ENCODE data around the gene AMOTL1. TPM values are rescaled to one million over a fixed set of nuclear protein-coding genes. Genes with fewer than 3 reads are reported as not detected.
"Not testable (repeated sequence)": the region's sequence is repeated elsewhere in the genome, so short reads cannot be mapped to it uniquely, and the experiment has no call there.

AMOTL1 gene
- total RNA-seq, 2 donors from 2014 or later, result 60.6 to 106 TPM

DNA sequence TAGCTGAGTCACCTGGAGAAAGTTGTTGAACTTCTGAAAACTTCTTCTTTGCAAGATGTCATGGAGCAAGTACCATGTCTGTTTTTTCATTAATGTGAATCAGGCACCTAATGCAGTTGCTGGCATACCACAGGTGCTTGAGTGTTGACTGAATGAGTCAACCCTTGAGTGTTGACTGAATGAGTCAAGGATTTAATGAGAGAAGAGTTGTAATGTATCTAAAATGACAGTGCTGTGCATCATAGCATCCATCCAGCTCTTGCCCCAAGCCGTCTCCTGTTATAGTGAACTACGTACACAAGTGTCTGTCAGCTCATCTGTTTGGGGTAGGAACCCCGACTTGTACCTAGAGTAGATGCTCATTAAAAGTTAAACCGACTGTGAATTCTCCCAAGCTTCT is 112.1 kb downstream of the AMOTL1 start:
- ATAC-seq (no peak), DNase-seq (no peak)
- intact Hi-C loops (cut with DNase I), result no loop called here

DNA sequence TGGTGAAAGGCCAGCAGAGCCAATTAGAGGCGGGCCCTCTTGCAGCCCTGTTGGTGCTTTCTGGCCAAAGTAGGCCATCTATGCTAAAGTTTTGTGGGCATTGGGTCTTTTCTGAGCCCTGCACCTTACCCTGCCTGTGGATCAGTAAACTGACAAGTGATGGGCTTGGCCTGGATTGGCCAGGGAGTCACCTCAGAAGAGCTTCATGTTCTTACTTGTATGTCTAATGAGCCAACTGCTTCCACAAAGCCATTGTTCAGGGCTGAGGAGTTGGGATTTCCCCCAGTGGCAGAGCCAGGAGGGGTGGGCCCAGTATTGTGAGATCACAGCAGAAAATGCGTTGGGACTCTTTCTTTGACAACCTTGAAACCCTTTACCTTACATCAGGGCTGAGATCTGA is 114.8 kb downstream of the AMOTL1 start:
- ATAC-seq, result no peak
- no peak for DNase-seq
- intact Hi-C loops (cut with DNase I), result no loop called here

DNA sequence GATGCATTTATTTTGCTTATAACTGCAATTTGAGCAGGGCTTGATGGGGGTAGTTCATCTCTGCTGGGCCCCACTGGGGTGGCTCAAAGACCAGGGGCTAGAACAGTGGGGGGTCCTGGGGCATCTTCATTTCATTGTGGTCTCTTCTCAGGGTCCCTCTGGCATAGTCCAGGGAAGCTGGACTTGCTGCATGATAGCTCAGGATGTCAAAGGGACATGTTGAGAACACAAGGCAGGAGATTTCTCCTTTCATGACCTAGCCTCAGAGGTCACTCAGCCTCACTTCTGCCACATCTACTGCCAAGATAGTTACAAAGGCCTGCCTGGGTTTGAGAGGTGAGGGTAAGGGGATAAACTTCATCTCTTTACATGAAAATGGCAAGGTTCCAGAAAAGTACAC is 115.7 kb downstream of the AMOTL1 start:
- intact Hi-C loops (cut with DNase I), result no loop called here
- no peak for ATAC-seq
- no peak for DNase-seq

DNA sequence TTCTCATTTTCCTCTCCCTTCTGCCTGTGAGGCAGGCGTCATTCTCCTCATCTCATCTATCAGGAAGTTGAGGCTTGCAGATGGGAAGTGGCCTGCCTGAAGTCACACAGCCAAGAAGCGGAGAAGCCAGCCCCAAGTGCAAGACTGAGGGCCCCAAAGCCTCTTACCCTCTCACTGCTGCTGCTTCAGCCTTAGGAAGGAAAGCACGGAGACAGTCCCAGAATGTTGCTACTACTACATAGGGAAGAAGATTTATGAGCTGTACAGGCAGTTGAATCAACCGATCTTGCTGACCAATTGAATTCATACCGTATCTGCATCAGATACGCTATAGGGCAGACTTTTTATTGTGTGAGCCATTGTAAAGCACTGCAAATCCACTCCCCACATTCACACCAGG is 116.2 kb downstream of the AMOTL1 start:
- intact Hi-C loops (cut with DNase I), result no loop called here
- ATAC-seq (no peak), DNase-seq (no peak)

DNA sequence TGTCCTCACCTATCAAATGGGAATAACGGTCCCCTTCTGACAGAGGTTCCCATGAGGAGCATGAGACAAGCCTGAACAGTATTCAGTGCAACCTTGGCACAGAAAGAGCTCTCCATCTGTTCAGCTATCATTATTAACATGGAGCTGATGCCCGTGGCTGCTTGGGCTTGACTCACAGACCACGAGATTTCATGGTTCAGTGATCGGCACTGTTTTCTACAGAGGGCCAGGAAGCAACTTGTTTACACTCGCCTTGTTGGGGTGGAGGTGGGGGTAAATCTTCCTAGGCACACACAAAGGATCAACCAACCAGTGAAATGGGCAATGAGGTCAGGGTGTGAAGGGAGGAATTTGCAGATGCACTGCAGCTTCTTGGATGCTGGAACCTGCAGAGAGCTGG is 117.0 kb downstream of the AMOTL1 start:
- DNase-seq, result no peak
- no peak for ATAC-seq
- intact Hi-C loops (cut with DNase I), result no loop called here

- ATAC-seq, result peak; percentile 46 to 68
- intact Hi-C loops (cut with DNase I), result no loop called here
- DNase-seq, result no peak
Observed at GRCh38 chr11:94885581-94885980, 117.4 kb downstream of the AMOTL1 start.

DNA sequence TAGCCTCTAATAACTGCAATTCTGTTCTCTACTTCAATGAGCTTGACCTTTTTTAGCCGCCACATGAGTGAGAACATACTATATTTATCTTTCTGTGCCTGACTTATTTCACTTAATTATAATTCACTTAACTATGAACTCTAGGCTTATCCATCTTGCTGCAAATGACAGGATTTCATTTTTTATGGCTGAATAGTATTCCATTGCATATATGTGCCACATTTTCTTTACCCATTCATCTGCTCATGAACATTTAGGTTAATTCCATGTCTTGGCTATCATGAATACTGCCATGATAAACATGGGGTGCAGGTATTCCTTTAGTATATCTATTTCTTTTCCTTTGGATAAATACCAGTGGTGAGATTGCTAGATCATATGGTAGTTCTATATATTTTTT is 120.0 kb downstream of the AMOTL1 start:
- DNase-seq (no peak), ATAC-seq (no peak)
- intact Hi-C loops (cut with DNase I), result no loop called here

GRCh38 chr11:94895451-94895850 is 127.3 kb downstream of the AMOTL1 start:
- ATAC-seq, result peak; percentile 71 to 84
- intact Hi-C loops (cut with DNase I), result loop anchor here (5.0 to 10.0 kb wide), 2 partner anchors 69 to 273 kb away; no protein-coding TSS in a partner anchor

GRCh38 chr11:94895971-94896370 is 127.8 kb downstream of the AMOTL1 start:
- no peak for DNase-seq
- ATAC-seq, result peak; percentile 23 to 75
- intact Hi-C loops (cut with DNase I), result loop anchor here (2.0 to 10.0 kb wide), 3 partner anchors 69 to 274 kb away; no protein-coding TSS in a partner anchor

More at GRCh38 chr11:94895451-94895850, 127.3 kb downstream of the AMOTL1 start:
- no peak for DNase-seq

DNA sequence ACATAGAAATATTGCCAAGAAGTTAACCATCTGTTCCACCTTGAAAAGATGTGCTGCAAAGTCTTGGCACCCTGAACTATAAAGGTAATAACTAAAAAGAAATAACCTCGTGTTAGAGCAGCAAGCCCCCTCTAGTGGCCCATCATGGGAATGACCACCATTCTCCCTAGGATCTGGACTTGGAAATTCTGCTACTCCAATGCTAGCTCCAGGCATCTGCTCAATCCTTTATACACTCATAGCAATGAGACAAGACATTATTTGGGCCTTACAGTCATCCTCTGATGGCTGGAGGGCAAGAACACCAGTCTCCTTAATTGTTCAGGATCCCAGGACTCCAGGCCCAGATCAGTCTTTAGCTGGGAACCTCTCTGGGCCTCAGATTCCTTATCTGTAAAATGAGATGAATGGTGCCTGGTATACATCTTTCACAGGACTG is 129.2 kb downstream of the AMOTL1 start:
- ATAC-seq (peak in 1 of 2 donors; percentile 33), DNase-seq (peak; percentile 43)
- intact Hi-C loops (cut with DNase I), result loop anchor here (2.0 to 10.0 kb wide), 3 partner anchors 67 to 275 kb away; no protein-coding TSS in a partner anchor

DNA sequence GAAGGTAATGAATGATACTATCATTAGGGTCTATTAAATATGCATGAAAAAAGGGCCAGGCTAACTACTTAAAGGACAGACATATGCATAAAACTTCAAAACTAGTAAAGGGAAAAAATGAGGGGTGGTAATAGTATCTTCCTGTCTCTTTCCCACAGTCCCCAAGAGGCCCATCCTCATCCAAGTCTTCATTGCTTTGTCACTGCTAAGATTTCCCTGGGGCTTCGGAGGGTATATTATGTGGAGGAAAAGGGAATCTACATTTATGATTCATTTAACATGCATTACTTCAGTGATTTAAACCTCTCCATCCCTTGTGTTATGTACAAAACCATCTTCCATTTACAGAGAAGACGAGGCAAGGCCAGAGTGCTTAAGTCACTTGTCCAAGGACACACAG is 139.1 kb downstream of the AMOTL1 start:
- intact Hi-C loops (cut with DNase I), result no loop called here
- DNase-seq, result no peak
- no peak for ATAC-seq

DNA sequence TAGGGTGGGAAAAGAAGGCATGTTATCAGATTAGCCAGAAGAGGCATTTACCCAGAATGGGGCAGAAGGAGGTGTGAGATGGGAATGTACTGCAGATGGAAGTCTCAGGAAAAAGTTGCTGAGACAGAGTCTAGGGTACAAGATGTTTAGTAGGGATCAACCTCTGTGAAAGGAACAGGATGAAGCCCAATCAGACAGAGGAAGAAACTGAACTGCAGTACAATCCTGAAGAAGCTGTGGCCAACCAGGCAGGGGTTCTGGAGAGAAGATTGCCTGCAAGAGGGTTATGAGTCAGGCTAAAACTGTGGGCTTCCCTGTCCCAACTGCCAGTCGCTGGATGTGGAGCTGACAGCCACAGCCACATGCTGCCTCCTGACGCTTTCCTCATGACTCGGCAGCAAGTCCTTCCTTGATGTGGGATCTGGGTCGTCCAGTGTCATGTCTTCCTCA is 141.2 kb downstream of the AMOTL1 start:
- ATAC-seq (no peak), DNase-seq (no peak)
- intact Hi-C loops (cut with DNase I), result no loop called here

DNA sequence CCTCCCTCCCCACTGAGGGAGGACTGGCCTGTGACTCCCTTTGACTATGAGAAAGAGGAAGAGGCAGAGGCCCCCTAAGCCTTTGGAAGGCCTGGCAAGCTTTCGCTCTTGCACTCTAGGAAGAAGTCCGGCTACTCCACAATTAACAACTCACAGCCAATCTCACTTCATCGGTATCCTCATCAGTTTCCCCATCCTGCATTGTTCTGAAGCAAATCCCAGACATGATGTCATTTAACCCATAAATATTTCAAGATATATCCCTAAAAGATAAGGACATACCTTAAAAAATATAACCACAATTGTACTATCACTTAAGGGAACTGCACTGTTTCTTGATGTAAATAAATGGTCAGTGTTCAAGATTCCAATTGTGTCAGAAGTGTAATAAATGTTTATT is 142.1 kb downstream of the AMOTL1 start:
- intact Hi-C loops (cut with DNase I), result no loop called here
- no peak for ATAC-seq
- no peak for DNase-seq

- intact Hi-C loops (cut with DNase I), result no loop called here
- no peak for DNase-seq
- no peak for ATAC-seq
Observed at GRCh38 chr11:94910779-94911178, 142.6 kb downstream of the AMOTL1 start.

GRCh38 chr11:94912806-94913205 is 144.7 kb downstream of the AMOTL1 start:
- intact Hi-C loops (cut with DNase I), result no loop called here
- no peak for DNase-seq
- no peak for ATAC-seq

- DNase-seq; intact Hi-C loops (cut with DNase I); ATAC-seq: not testable (repeated sequence)
Observed at GRCh38 chr11:94913718-94914394, 145.7 kb downstream of the AMOTL1 start.

DNA sequence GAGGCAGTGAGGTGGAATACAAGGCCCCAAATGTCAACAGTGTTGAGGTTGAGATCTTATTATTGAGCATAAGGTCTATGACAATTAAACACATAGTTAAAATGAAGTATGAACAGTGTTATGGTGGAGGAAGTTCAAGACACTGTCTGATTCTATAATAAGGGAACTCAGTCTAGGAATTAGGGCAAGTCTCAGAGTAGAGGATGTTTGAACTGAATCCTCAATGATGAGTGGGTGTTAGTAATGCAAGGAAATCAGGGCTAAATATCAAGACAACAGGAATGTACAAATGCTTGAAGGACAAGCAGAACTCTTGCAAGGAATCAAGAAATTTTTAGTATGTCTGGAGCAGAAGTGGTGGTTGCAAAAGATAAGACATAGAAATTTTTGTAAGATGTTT is 152.2 kb downstream of the AMOTL1 start:
- ATAC-seq (no peak), DNase-seq (no peak)
- intact Hi-C loops (cut with DNase I), result no loop called here

- DNase-seq (no peak), ATAC-seq (no peak)
- intact Hi-C loops (cut with DNase I), result no loop called here
Observed at GRCh38 chr11:94922321-94923003, 154.3 kb downstream of the AMOTL1 start.

DNA sequence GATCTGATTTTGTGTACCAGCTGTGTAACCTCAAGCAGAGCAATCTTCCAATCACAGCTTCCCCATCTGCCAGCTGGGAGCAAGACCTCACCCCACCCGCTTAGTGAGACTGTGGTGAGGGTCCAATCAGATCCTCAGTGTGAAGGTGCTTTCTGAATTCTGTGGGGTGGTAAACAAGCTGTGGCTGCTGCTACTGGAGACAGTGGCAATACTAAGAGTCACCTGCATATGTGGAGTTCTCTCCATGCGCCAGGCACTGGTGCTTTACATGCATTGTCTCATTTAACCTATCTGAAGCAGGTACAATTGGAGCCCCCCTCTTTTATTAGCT is 154.8 kb downstream of the AMOTL1 start:
- intact Hi-C loops (cut with DNase I), result no loop called here
- DNase-seq, result no peak

DNA sequence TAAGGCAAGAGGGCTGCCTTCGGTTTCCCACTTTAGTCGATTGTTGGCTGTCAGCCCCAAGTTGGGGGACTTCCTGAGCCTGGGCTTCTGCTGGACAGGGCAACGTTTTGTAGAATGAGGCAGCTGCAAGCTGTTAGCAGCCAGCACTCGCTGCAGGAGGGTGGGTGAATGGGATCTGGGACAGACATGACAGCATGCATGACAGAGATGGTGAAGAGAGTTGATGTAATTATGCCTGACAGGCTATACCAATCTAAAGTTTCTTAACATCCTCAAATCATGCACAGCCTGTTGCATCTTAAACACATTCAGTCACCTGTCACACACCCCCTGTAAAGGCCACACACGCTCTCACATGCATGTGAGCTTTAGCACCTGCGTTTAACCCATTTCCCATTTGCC is 156.0 kb downstream of the AMOTL1 start:
- intact Hi-C loops (cut with DNase I), result no loop called here
- no peak for ATAC-seq
- no peak for DNase-seq

More for the DNA sequence above, 154.8 kb downstream of the AMOTL1 start:
- no peak for ATAC-seq

GRCh38 chr11:94924612-94925011 is 156.5 kb downstream of the AMOTL1 start:
- intact Hi-C loops (cut with DNase I), result no loop called here
- no peak for ATAC-seq
- DNase-seq, result no peak

Measured in left cardiac atrium (tissue), 4 donors.